Peyer's patch (tissue), 4 donors: Measurements from ENCODE around the gene RSAD2.

Experiments used
- POLR2A ChIP-seq, 2 donors: fragments of 450-650 bp; IDR thresholded peaks; one replicate each; pipeline ENCODE4 v1.5.1; 2017; ENCODE audit warnings: antibody characterized with exemption in 2 of 2, mild to moderate bottlenecking in 2 of 2, moderate library complexity in 2 of 2
- TF ChIP-seq, protein P1 (sequence below), 6 experiments: fragments of 450-650 bp in 4 of 6; fragments of 200-600 bp in 2 of 6; sonication (generic) in 1 of 6; IDR thresholded peaks; one replicate each; pipeline ENCODE4 v1.5.1; 2017 to 2019; ENCODE audit warnings: antibody characterized with exemption in 6 of 6, mild to moderate bottlenecking in 3 of 6, moderate library complexity in 1 of 6

DNA sequence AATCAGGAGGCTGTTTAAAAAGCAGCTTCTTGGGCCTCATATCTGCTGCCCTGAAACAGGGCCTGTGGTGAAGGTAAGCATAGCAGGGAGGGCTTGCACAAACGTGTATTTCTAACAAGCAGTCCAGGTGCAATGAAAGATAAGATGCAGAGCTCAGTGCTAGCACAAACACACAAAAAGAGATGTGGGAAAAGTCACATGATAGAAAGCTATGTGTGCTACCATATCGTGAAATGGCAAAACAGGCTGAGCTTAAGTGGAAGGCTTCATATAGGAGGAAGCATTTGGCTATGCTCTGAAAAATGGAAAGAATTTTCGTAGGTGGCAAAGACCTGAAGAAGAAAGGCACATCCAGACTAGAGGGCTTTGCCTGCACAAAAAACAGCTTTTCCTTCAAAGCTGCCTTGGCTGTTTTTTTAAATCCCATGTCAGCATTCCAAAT lies 10.2 kb downstream of the RSAD2 start:
- no peak for TF ChIP-seq POLR2A (IDR thresholded peaks at IDR 0.05)
- TF ChIP-seq, protein P1, sequence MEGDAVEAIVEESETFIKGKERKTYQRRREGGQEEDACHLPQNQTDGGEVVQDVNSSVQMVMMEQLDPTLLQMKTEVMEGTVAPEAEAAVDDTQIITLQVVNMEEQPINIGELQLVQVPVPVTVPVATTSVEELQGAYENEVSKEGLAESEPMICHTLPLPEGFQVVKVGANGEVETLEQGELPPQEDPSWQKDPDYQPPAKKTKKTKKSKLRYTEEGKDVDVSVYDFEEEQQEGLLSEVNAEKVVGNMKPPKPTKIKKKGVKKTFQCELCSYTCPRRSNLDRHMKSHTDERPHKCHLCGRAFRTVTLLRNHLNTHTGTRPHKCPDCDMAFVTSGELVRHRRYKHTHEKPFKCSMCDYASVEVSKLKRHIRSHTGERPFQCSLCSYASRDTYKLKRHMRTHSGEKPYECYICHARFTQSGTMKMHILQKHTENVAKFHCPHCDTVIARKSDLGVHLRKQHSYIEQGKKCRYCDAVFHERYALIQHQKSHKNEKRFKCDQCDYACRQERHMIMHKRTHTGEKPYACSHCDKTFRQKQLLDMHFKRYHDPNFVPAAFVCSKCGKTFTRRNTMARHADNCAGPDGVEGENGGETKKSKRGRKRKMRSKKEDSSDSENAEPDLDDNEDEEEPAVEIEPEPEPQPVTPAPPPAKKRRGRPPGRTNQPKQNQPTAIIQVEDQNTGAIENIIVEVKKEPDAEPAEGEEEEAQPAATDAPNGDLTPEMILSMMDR (IDR thresholded peaks at IDR 0.05), result no peak
